ENCODE measurements around the gene DOCK7.

DNA sequence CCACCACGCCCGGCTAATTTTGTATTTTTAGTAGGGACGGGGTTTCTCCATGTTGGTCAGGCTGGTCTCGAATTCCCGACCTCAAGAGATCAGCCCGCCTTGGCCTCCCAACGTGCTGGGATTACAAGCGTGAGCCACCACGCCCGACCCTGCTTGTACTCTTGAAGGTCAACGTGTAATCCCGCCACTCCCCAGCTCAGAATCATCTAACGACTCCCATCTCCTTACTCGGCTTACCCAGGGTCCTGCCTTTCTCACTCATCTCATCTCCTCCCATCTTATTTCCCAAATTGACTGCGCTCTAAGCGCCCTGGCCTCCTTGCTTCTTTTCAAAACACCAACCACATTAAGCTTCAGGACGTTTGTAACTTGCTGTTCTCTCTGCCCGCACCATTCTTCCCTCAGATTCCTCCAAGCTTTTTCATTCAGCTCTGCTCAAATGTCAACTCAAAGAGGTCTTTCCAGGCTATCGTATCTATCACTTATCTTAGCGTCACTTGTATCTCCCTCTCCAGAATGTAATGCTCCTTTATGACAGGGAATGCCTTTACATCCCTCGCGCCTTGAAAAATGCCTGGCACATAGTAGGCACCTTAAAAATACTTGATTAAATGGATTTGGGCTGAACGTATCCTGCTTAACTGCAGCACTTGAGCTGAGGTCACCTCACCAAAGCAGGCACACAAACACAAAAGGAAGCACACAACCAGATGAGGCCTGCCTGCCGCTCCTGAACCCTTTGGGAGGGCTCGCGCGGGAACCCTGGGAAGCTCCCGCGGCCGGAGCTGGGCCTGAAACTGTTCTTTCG is 252.8 kb downstream of the DOCK7 start:
- TF ChIP-seq EZH2 (IDR thresholded peaks at IDR 0.05; ENCODE audit: low read length, unreplicated experiment), result no peak
- TF ChIP-seq, protein P1, sequence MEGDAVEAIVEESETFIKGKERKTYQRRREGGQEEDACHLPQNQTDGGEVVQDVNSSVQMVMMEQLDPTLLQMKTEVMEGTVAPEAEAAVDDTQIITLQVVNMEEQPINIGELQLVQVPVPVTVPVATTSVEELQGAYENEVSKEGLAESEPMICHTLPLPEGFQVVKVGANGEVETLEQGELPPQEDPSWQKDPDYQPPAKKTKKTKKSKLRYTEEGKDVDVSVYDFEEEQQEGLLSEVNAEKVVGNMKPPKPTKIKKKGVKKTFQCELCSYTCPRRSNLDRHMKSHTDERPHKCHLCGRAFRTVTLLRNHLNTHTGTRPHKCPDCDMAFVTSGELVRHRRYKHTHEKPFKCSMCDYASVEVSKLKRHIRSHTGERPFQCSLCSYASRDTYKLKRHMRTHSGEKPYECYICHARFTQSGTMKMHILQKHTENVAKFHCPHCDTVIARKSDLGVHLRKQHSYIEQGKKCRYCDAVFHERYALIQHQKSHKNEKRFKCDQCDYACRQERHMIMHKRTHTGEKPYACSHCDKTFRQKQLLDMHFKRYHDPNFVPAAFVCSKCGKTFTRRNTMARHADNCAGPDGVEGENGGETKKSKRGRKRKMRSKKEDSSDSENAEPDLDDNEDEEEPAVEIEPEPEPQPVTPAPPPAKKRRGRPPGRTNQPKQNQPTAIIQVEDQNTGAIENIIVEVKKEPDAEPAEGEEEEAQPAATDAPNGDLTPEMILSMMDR (conservative IDR thresholded peaks at IDR 0.05; ENCODE audit: low read depth, low read length), result no peak
- TF ChIP-seq EZH2phosphoT487 (IDR thresholded peaks at IDR 0.05; ENCODE audit: borderline replicate concordance, low read length), result no peak
